HFF-Myc (cell line): ENCODE data around the gene TBP.
A peak's percentile ranks its signal among the peaks of the same experiment; 100 is the strongest.

Experiments
- DNase-seq: peaks from one replicate; pipeline ENCODE4 v3.0.0-alpha.2; 2011; ENCODE audit warnings: low read depth; ENCODE audit errors: extremely low read depth
- H3K4me3 ChIP-seq: replicated peaks from 2 replicates; pipeline ENCODE4 v1.5.1; 2011; ENCODE audit warnings: low read depth, mild to moderate bottlenecking, control low read depth, low read length
- TF ChIP-seq, protein P1 (sequence below): IDR thresholded peaks from 2 replicates; pipeline ENCODE4 v1.5.1; 2012; ENCODE audit warnings: mild to moderate bottlenecking, low read depth, low read length, control low read depth; ENCODE audit errors: missing control alignments

The TBP gene

DNA sequence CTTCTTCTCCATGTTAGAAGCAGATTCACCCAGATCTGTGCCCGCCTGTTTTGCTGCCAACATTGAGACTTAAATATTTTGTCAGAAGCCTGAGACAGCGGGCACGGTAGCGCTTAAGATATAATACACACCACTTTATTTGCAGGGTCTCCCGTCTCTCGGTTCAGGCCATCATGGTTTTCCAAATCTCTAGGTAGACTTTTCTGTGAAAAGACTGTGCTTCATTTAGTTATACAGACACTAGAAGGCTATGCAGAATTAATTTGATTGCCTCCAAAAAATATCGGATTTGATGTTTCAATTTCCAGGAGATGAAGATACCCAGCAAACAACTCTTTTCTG lies 598 bp downstream of the TBP start:
- H3K4me3 ChIP-seq: peak overlapping the region; percentile 72
- DNase-seq: no peak
- TF ChIP-seq, protein P1, sequence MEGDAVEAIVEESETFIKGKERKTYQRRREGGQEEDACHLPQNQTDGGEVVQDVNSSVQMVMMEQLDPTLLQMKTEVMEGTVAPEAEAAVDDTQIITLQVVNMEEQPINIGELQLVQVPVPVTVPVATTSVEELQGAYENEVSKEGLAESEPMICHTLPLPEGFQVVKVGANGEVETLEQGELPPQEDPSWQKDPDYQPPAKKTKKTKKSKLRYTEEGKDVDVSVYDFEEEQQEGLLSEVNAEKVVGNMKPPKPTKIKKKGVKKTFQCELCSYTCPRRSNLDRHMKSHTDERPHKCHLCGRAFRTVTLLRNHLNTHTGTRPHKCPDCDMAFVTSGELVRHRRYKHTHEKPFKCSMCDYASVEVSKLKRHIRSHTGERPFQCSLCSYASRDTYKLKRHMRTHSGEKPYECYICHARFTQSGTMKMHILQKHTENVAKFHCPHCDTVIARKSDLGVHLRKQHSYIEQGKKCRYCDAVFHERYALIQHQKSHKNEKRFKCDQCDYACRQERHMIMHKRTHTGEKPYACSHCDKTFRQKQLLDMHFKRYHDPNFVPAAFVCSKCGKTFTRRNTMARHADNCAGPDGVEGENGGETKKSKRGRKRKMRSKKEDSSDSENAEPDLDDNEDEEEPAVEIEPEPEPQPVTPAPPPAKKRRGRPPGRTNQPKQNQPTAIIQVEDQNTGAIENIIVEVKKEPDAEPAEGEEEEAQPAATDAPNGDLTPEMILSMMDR: no peak

DNA sequence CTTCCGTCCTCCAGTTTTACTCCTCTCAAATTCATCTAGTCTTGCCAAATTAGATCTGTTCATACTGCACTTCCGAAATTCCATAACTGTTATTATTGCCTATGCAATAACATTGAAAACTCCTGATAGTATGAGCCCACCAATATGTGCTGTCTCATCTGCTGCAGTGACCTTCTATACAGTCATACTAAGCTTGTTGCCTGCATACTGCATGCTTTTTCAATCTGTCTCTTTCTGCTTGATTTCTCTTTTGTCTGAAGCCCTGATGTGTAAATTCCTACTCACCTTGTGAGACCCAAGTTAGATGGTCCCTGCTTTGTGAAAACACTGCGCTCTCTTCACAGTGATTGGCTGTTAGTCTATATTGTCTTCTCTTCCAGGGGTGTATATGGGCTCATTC lies 1.1 kb downstream of the TBP start:
- TF ChIP-seq, protein P1: no peak
- DNase-seq: no peak
- H3K4me3 ChIP-seq: peak overlapping the region; percentile 72

DNA sequence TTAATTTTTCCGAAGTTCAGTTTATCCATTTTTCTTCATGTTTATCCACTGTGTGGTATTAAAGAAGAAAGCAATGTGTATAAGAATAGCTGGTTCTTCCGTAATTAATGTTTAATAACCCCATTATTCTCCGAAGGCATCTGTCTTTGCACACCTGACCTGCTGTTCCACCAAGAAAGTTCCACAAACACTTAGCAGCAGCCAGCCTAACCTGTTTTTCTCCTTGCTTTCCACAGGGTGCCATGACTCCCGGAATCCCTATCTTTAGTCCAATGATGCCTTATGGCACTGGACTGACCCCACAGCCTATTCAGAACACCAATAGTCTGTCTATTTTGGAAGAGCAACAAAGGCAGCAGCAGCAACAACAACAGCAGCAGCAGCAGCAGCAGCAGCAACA lies 7.4 kb downstream of the TBP start:
- TF ChIP-seq, protein P1: no peak
- no peak overlapping the region for H3K4me3 ChIP-seq
- no peak for DNase-seq

DNA sequence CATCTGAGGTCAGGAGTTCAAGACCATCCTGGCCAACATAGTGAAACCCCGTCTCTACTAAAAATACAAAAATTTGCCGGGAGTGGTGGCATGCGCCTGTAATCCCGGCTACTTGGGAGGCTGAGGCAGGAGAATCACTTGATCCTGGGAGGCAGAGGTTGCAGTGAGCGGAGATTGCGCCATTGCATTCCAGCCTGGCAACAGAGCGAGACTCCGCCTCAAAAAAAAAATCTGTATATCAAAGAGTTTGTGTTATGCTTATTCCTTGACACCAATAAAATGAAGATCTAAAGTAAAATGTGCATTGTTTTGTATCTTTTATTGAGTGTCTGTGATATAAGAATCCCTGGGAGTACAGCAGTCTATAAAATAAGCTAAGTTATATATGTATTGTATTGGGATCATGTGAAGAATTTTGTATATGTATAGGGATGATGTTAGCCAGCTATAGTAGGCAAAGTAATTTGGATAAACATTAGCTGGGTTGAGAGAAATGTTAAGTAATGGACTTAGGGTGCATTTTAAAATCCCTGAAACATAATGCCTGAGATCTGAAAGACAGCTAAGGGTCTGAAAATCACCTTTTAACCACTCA lies 10.9 kb downstream of the TBP start:
- TF ChIP-seq, protein P1: no peak
- DNase-seq: no peak
- H3K4me3 ChIP-seq: no peak overlapping the region

DNA sequence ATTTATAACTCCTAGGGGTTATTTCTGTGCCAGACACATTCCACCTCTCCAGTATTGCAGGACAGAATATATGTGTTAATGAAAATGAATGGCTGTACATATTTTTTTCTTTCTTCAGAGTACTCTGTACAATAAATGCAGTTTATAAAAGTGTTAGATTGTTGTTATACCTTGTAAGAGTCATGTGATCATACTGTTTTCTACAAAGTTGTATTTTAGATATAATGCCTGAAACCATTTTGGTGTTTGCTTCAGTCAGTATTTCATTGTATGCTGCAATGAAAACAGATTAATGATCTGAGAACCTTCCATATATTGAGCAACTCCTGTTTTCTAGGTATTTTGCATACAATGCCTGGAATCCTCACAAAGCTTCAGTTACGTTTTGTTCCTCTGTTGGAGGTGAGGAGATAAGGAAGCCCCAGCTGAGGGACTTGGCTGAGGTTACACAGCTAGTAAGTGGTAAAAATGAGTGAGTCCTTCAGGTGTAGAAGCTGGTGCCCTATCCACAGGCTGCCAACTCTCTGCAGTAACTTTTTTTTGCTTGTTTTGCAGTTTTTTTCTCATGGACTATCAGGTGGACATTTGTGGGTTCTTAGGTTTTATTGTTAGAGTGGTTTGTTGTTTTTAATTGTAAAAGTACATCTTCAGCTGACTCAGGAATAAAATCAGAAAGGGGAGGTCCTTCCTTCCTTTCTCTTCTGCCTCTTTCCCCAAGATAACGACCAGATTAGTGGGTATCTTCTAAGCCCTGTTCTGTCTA lies 18.7 kb downstream of the TBP start:
- no peak overlapping the region for H3K4me3 ChIP-seq
- TF ChIP-seq, protein P1: no peak
- DNase-seq: no peak

DNA sequence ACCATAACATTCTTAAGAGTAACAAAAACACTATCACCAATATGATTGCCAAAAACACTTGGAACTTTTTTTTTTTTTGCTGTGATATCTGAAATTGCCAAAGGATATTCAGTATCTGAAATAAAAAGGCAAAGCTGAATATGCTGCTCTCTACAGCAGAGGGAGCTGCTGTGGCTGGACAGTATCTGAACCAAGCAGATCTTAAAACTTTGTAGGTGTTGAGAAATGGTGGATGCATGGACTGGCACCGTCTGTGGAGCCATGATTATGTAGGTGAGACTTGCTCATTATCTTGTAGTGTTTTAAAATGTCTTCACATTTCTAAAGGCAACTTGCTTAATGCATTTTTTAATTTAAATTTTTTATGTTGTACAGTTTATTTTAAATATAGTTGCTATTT lies 21.1 kb downstream of the TBP start:
- TF ChIP-seq, protein P1: peak; percentile 35
- DNase-seq: no peak

More for the DNA sequence above, 21.1 kb downstream of the TBP start:
- H3K4me3 ChIP-seq: no peak overlapping the region
